AG08395 (cell line): ENCODE results near the gene ESCO1.

Experiments used
- DNase-seq: peaks from one replicate; pipeline ENCODE4 v3.0.0; 2012; ENCODE audit warnings: mixed read lengths, low spot score

Gene ESCO1

DNA sequence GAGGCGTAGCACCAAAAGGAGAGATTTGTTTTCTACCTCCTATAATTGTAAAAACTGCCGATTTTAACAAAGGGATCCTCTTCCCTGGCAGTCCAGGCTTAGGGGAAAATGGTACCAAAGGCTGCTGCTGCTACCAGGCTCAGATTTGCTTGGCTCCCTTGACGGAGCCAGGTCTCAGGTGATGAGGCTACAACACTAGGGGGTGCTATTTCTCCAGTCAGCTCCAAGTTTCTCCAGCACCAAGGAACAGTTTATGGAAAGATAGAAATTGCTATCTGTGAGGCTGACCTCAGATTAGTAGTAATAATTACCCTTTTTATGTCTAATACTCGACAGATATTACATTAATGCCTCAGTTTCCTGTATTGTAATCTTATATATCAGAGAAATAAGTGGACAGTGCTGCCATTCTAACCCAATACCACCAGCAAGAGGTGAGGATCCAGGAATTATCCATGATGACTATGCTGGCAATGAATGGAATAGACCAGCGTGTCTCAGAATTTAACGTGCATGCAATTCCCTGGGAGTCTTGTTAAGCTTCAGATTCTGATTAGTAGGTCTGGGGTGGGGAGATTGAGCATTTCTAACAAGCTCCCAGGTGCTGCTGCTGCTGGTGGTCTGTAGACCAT is 111.3 kb downstream of the ESCO1 start:
- DNase-seq: peak; percentile 50

DNA sequence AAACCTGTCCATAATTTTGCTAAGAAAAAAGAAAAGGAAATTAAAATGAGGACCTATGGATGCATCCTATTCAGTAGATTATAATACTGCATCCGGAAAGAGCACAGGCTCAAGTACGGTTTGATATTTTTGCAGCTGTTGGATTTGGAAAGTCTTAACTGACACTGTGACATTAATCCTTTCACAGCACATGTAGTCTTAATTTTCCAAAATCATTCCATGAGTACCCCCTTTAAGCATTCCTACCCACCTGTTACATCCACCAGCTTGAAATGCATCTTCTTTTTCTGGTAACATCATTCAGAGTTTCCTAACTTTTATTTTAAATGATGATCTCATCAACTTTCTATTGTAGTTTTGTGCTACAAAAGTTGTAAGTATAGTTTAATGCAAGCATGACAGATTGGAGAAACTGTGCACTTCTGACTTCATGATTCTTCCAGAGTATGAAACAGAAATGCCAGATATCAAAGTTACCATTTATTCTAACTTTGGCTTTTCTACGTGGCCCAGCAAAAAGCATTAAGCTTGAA is 113.5 kb downstream of the ESCO1 start:
- DNase-seq: no peak

DNA sequence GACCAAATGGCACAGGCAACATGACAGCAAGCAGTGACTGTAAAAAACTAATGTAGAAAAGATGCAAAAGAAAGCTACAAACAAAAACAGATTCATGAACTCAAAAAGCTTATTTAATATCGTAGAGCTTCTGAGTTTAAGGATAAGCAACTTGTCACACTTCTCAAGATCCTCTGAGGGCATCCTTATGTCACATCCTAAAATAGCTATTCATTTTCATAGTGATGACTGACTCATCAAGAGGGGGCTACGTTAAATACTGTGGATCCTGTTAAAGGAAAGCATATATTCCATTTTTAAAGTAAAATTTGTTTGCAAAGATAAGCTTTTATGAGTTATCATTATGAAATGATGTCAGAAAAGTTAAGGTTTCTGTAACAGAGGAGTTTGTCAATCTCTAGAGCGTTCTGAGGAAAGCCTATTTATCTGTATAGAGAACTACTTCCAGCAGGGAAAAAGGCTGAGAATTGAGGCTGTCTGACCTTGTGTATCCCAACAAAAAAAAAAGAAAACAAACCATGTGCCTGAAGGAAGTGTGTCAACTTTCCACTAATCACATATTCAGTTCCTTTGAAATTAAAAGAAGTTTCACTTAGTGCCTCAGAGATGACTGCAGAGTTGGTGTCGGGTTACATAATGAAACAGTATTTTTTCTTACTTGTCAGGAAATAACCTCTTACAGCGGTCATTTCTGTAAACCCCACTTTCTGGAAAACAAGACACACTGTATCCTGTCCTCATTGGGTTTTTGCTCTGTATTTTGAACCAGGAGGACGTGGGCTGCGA is 115.5 kb downstream of the ESCO1 start:
- no peak for DNase-seq

DNA sequence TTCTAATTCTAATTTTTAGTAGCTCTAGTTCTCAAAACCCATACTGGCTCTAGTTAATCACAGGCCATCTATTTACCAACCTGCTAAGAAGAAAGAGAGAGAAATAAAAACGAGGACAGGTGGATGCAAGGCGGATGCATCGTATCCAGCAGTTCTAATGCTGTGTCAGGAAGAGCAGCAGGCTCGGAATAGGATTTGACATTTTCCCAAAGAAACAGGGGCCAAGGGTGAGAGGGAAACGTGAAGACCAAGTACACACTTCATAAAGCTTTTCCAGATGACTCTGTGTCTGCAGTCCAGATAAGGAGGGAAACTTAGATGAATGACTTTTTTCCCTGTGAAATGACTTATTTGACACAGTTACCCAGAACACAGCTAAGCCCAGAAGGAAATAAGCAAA is 117.5 kb downstream of the ESCO1 start:
- DNase-seq: no peak

DNA sequence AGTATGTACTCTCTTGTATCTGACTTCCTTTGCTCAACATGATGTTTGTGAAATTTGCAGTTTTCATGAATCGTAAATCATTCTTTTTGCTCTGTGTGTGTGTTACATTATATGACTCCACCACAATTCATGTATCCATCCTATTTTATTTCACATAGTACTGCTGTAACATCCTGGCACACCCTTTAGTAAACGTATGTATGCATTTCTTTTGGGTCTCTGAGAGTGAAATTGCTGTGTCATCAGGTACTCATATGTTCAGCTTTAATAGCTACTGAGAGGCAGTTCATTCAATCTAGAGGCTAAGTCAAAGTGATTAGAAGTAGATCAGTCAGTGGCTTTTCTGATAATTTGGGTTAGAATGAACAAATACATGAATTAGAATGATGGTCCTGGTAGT is 118.8 kb downstream of the ESCO1 start:
- no peak for DNase-seq

DNA sequence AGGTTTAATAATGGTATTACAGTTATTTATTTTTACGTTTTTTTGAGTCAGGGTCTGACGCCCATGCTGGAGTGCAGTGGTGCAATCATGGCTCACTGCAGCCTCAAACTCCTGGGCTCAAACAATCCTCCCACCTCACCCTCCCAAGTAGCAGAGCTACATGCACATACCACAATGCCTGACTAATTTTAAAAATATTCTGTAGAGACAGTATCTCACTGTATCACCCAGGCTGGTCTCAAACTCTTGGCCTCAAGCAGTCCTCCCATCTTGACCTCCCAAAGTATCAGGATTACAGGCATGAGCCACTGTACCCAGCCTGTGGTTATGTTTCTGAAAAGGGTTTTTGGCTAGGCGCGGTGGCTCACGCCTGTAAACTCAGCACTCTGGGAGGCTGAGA is 120.8 kb downstream of the ESCO1 start:
- DNase-seq: no peak
